PC-3 (cell line): ENCODE data around the gene PLPP7. TPM values are rescaled to one million over a fixed set of nuclear protein-coding genes. Genes with fewer than 3 reads are reported as not detected.

Experiments used
- ATAC-seq: fragments of 200-7000 bp; cut with Tn5 transposase; 2 replicates; pipeline ENCODE4 v1.9.1; 2020; ENCODE audit warnings: mild to moderate bottlenecking, moderate library complexity
- BruUV-seq: library from RNA; stranded (reverse); fragments of 400-500 nt; replicated peaks from 2 replicates; lab custom pipeline; 2021; lab: Mats Ljungman, UMichigan
- CTCF ChIA-PET: fragments of 300-600 bp; sonication (Branson Sonifier 250); formaldehyde crosslinking; loops from one replicate; lab custom pipeline; 2022; ENCODE audit warnings: antibody characterized with exemption; lab: Charles Lee
- POLR2A ChIA-PET: fragments of 300-600 bp; sonication (Branson Sonifier 250); formaldehyde crosslinking; loops from one replicate; lab custom pipeline; 2022; ENCODE audit warnings: antibody characterized with exemption; ENCODE audit not compliant: unreplicated experiment; lab: Charles Lee
- DNase-seq: peaks from one replicate; pipeline ENCODE4 v3.0.0-alpha.2; 2015
- H2AFZ ChIP-seq: fragments of 300-600 bp; sonication (generic); 2 replicates; pipeline ENCODE4 v1.6.0; 2016; ENCODE audit warnings: antibody characterized with exemption, low read length
- H3F3A ChIP-seq: fragments of 300-600 bp; sonication (generic); one replicate; pipeline ENCODE4 v1.6.0; 2017; ENCODE audit warnings: antibody characterized with exemption, low read length, control low read depth, mild to moderate bottlenecking; ENCODE audit not compliant: unreplicated experiment
- H3K27ac ChIP-seq: fragments of 300-600 bp; sonication (generic); 2 replicates; pipeline ENCODE4 v1.5.1; 2016; ENCODE audit warnings: mild to moderate bottlenecking, low read length
- H3K27me3 ChIP-seq: fragments of 300-600 bp; sonication (generic); 2 replicates; pipeline ENCODE4 v1.6.1; 2016; ENCODE audit warnings: low read length, mixed read lengths
- H3K36me3 ChIP-seq: fragments of 300-600 bp; sonication (generic); 2 replicates; pipeline ENCODE4 v1.6.1; 2016; ENCODE audit warnings: low read depth, mixed run types, low read length, mixed read lengths
- H3K4me1 ChIP-seq: fragments of 300-600 bp; sonication (generic); 2 replicates; pipeline ENCODE4 v1.5.1; 2016; ENCODE audit warnings: low read length; ENCODE audit not compliant: insufficient read depth
- H3K4me2 ChIP-seq: fragments of 300-600 bp; sonication (generic); 2 replicates; pipeline ENCODE4 v1.6.0; 2016; ENCODE audit warnings: low read length
- H3K4me3 ChIP-seq: fragments of 300-600 bp; sonication (generic); 2 replicates; pipeline ENCODE4 v1.5.1; 2016; ENCODE audit warnings: mild to moderate bottlenecking, low read length, mixed read lengths
- H3K79me2 ChIP-seq: fragments of 300-600 bp; sonication (generic); 2 replicates; pipeline ENCODE4 v1.6.1; 2017; ENCODE audit warnings: low read length, mixed read lengths
- H3K9ac ChIP-seq: fragments of 300-600 bp; sonication (generic); 2 replicates; pipeline ENCODE4 v1.6.0; 2016; ENCODE audit warnings: mild to moderate bottlenecking, low read length
- H3K9me2 ChIP-seq: fragments of 300-600 bp; sonication (generic); replicated peaks from 2 replicates; pipeline ENCODE4 v1.6.1; 2016; ENCODE audit warnings: mixed run types, low read length, mixed read lengths
- H3K9me3 ChIP-seq: fragments of 300-600 bp; sonication (generic); 2 replicates; pipeline ENCODE4 v1.6.1; 2016; ENCODE audit warnings: low read length, mixed read lengths
- H4K20me1 ChIP-seq: fragments of 300-600 bp; sonication (generic); 2 replicates; pipeline ENCODE4 v1.6.1; 2016; ENCODE audit warnings: low read length, mixed read lengths
- CTCF ChIP-seq: fragments of 300-600 bp; sonication (generic); conservative IDR thresholded peaks from 2 replicates; pipeline ENCODE4 v1.5.1; 2017; ENCODE audit warnings: antibody characterized with exemption, low read depth, mild to moderate bottlenecking, low read length
- EZH2 ChIP-seq: fragments of 300-600 bp; sonication (generic); IDR thresholded peaks from one replicate; pipeline ENCODE4 v1.6.1; 2017; ENCODE audit warnings: antibody characterized with exemption, mild to moderate bottlenecking, low read length; ENCODE audit not compliant: unreplicated experiment
- EZH2phosphoT487 ChIP-seq: fragments of 300-600 bp; sonication (generic); IDR thresholded peaks from 2 replicates; pipeline ENCODE4 v1.6.1; 2018; ENCODE audit warnings: mild to moderate bottlenecking, antibody characterized with exemption, low read length, borderline replicate concordance
- intact Hi-C: fragments of 100-400 bp; cut with micrococcal nuclease; formaldehyde crosslinking; loops from 2 replicates; pipeline ENCODE4 v1.9.0; 2023
- total RNA-seq: library from RNA; depleted of rRNA; stranded (reverse); fragments of >200 nt; gene quantifications from 2 replicates; pipeline ENCODE4 v1.2.3, GENCODE V29; 2014

PLPP7 gene
- total RNA-seq, 1 experiment from 2014 or later, result not detected

- Histone ChIP-seq H3F3A (no peaks in the 10 kb centered on the region), H3K9me3 (no peaks in the 10 kb centered on the region), H3K4me1 (no peaks in the 10 kb centered on the region), H3K79me2 (no peaks in the 10 kb centered on the region), H3K9me2 (no peaks in the 10 kb centered on the region), H3K27me3 (no peaks in the 10 kb centered on the region), H3K4me3 (no peak overlapping the region), H4K20me1 (no peaks in the 10 kb centered on the region), H3K9ac (no peak overlapping the region), H3K27ac (no peak overlapping the region), H2AFZ (no peak overlapping the region), H3K36me3 (no peaks in the 10 kb centered on the region), H3K4me2 (no peak overlapping the region)
- DNase-seq (no peak), ATAC-seq (no peak)
- BruUV-seq, result no TSS peak
- TF ChIP-seq EZH2phosphoT487 (no peak), CTCF (no peak), EZH2 (no peak)
- ChIA-PET CTCF (no interaction called here), POLR2A (no interaction called here)
- intact Hi-C loops, result no loop called here
Observed at GRCh38 chr9:131306397-131307004, 17.0 kb downstream of the PLPP7 start.

GRCh38 chr9:131307974-131308373 is 18.5 kb downstream of the PLPP7 start:
- H3K27ac ChIP-seq, result no peak overlapping the region
- BruUV-seq, result no TSS peak
- no peaks in the 10 kb centered on the region for H4K20me1 ChIP-seq
- H3K4me2 ChIP-seq, result no peak overlapping the region
- TF ChIP-seq CTCF (no peak), EZH2 (no peak), EZH2phosphoT487 (no peak)
- ChIA-PET POLR2A (no interaction called here), CTCF (no interaction called here)
- H3K36me3 ChIP-seq, result no peaks in the 10 kb centered on the region
- H3K9ac ChIP-seq, result no peak overlapping the region
- H3K27me3 ChIP-seq, result no peaks in the 10 kb centered on the region
- no peaks in the 10 kb centered on the region for H3K9me3 ChIP-seq
- H3K4me3 ChIP-seq, result no peak overlapping the region
- H3K4me1 ChIP-seq, result no peaks in the 10 kb centered on the region
- no peaks in the 10 kb centered on the region for H3K79me2 ChIP-seq
- ATAC-seq, result no peak
- DNase-seq, result no peak
- intact Hi-C loops, result no loop called here
- H3F3A ChIP-seq, result no peaks in the 10 kb centered on the region
- H2AFZ ChIP-seq, result no peak overlapping the region
- no peaks in the 10 kb centered on the region for H3K9me2 ChIP-seq

GRCh38 chr9:131308452-131308851 is 18.9 kb downstream of the PLPP7 start:
- H3K4me1 ChIP-seq, result no peaks in the 10 kb centered on the region
- CTCF ChIA-PET, result no interaction called here

More at GRCh38 chr9:131308452-131308851, 18.9 kb downstream of the PLPP7 start:
- no peak for TF ChIP-seq EZH2phosphoT487
- no peak for TF ChIP-seq CTCF
- TF ChIP-seq EZH2, result no peak
- Histone ChIP-seq H3K27ac (no peak overlapping the region), H4K20me1 (no peaks in the 10 kb centered on the region), H3K36me3 (no peaks in the 10 kb centered on the region), H3K9ac (no peak overlapping the region), H3K9me2 (no peaks in the 10 kb centered on the region), H3K4me3 (no peak overlapping the region), H3K9me3 (no peaks in the 10 kb centered on the region), H3F3A (no peaks in the 10 kb centered on the region), H3K79me2 (no peaks in the 10 kb centered on the region), H3K4me2 (no peak overlapping the region), H2AFZ (no peak overlapping the region), H3K27me3 (no peaks in the 10 kb centered on the region)
- DNase-seq (no peak), ATAC-seq (no peak)
- no TSS peak for BruUV-seq
- POLR2A ChIA-PET, result no interaction called here
- intact Hi-C loops, result no loop called here
